NT2/D1 (cell line): Measurements from ENCODE around the gene PTK6.
"Not testable (repeated sequence)": the region's sequence is repeated elsewhere in the genome, so short reads cannot be mapped to it uniquely, and the experiment has no call there.

Experiments used
- DNase-seq: peaks from one replicate; pipeline ENCODE4 v3.0.0-alpha.2; 2011; ENCODE audit warnings: low read depth, low spot score
- H3K27me3 ChIP-seq: 2 replicates; pipeline ENCODE4 v1.6.0; 2011; ENCODE audit warnings: mild to moderate bottlenecking; ENCODE audit not compliant: insufficient read length, insufficient read depth
- H3K36me3 ChIP-seq: 2 replicates; pipeline ENCODE4 v1.6.1; 2011; ENCODE audit warnings: mild to moderate bottlenecking, low read length, mixed read lengths; ENCODE audit not compliant: insufficient read depth, insufficient read length
- H3K4me1 ChIP-seq: 2 replicates; pipeline ENCODE4 v1.5.1; 2011; ENCODE audit not compliant: insufficient read depth, insufficient read length
- H3K4me3 ChIP-seq: 2 replicates; pipeline ENCODE4 v1.5.1; 2011; ENCODE audit warnings: low read depth; ENCODE audit not compliant: insufficient read length
- H3K9ac ChIP-seq: 2 replicates; pipeline ENCODE4 v1.6.0; 2011; ENCODE audit warnings: low read depth; ENCODE audit not compliant: insufficient read length
- H3K9me3 ChIP-seq: 2 replicates; pipeline ENCODE4 v1.5.1; 2011; ENCODE audit warnings: mild to moderate bottlenecking, low read length; ENCODE audit not compliant: insufficient read depth
- SUZ12 ChIP-seq: IDR thresholded peaks from 2 replicates; pipeline ENCODE4 v1.6.1; 2011; ENCODE audit not compliant: insufficient read length, insufficient read depth; ENCODE audit errors: extremely low read depth
- YY1 ChIP-seq: IDR thresholded peaks from 2 replicates; pipeline ENCODE4 v1.6.1; 2011; ENCODE audit not compliant: insufficient read length, insufficient read depth
- ZNF274 ChIP-seq: IDR thresholded peaks from 2 replicates; pipeline ENCODE4 v1.6.1; 2011; ENCODE audit warnings: mild to moderate bottlenecking, low read depth, low read length

The PTK6 gene

GRCh38 chr20:63563225-63563935 is 26.2 kb upstream of the PTK6 start:
- Histone ChIP-seq H3K36me3 (peaks cover 96% of the 10 kb centered on the region), H3K9me3 (peaks cover 3% of the 10 kb centered on the region; the same call in 1 of the 2 replicates), H3K9ac (no peak overlapping the region), H3K27me3 (no peaks in the 10 kb centered on the region), H3K4me3 (no peak overlapping the region), H3K4me1 (no peaks in the 10 kb centered on the region)
- TF ChIP-seq ZNF274 = no peak
- TF ChIP-seq SUZ12 = no peak
- no peak for TF ChIP-seq YY1
- no peak for DNase-seq

- no peaks in the 10 kb centered on the region for H3K4me1 ChIP-seq
- H3K36me3 ChIP-seq = peaks cover 88% of the 10 kb centered on the region
- no peak for TF ChIP-seq SUZ12
- TF ChIP-seq YY1 = no peak
- TF ChIP-seq ZNF274 = no peak
- no peak for DNase-seq
- H3K9ac ChIP-seq = no peak overlapping the region
- peaks cover 3% of the 10 kb centered on the region; the same call in 1 of the 2 replicates for H3K9me3 ChIP-seq
- H3K4me3 ChIP-seq = no peak overlapping the region
- H3K27me3 ChIP-seq = no peaks in the 10 kb centered on the region
Measured at GRCh38 chr20:63562461-63563224, 25.5 kb upstream of the PTK6 start.

GRCh38 chr20:63561624-63562396 is 24.6 kb upstream of the PTK6 start:
- peaks cover 3% of the 10 kb centered on the region; the same call in 1 of the 2 replicates for H3K9me3 ChIP-seq
- H3K4me1 ChIP-seq = peaks cover 5% of the 10 kb centered on the region
- no peak overlapping the region for H3K4me3 ChIP-seq
- H3K27me3 ChIP-seq = no peaks in the 10 kb centered on the region
- no peak for TF ChIP-seq SUZ12
- no peak for TF ChIP-seq YY1
- no peak overlapping the region for H3K9ac ChIP-seq
- DNase-seq = no peak
- H3K36me3 ChIP-seq = peaks cover 80% of the 10 kb centered on the region

- no peak for DNase-seq
- no peaks in the 10 kb centered on the region for H3K27me3 ChIP-seq
- H3K9me3 ChIP-seq = peaks cover 3% of the 10 kb centered on the region; the same call in 1 of the 2 replicates
- H3K4me1 ChIP-seq = peaks cover 9% of the 10 kb centered on the region
- H3K9ac ChIP-seq = no peak overlapping the region
- no peak overlapping the region for H3K4me3 ChIP-seq
- TF ChIP-seq ZNF274 (no peak), YY1 (no peak), SUZ12 (no peak)
- peaks cover 76% of the 10 kb centered on the region for H3K36me3 ChIP-seq
Measured at GRCh38 chr20:63560856-63561609, 23.9 kb upstream of the PTK6 start.

- TF ChIP-seq SUZ12 (no peak), ZNF274 (no peak), YY1 (no peak)
- Histone ChIP-seq H3K27me3 (no peaks in the 10 kb centered on the region), H3K4me3 (no peak overlapping the region), H3K9ac (no peak overlapping the region), H3K4me1 (peaks cover 15% of the 10 kb centered on the region), H3K9me3 (peaks cover 3% of the 10 kb centered on the region; the same call in 1 of the 2 replicates), H3K36me3 (peaks cover 74% of the 10 kb centered on the region)
- DNase-seq = no peak
Measured at GRCh38 chr20:63560333-63560805, 23.2 kb upstream of the PTK6 start.

GRCh38 chr20:63559485-63560332 is 22.5 kb upstream of the PTK6 start:
- H3K36me3 ChIP-seq = peaks cover 67% of the 10 kb centered on the region
- not testable (repeated sequence) for DNase-seq, H3K9ac ChIP-seq, H3K9me3 ChIP-seq, H3K4me3 ChIP-seq, H3K27me3 ChIP-seq
- peaks cover 22% of the 10 kb centered on the region for H3K4me1 ChIP-seq
